Osteoblast (primary cell): ENCODE results near the gene C8G. TPM values are rescaled to one million over a fixed set of nuclear protein-coding genes. Genes with fewer than 3 reads are reported as not detected.

Experiments
- DNase-seq: peaks from one replicate; pipeline ENCODE4 v3.0.0; 2011; ENCODE audit warnings: low spot score, mixed read lengths; ENCODE audit not compliant: insufficient read length; ENCODE audit errors: missing footprints
- H2AFZ ChIP-seq: 2 replicates; pipeline ENCODE4 v1.6.0; 2011; ENCODE audit warnings: mild to moderate bottlenecking, low read length
- H3K27ac ChIP-seq: 2 replicates; pipeline ENCODE4 v1.5.1; 2011; ENCODE audit warnings: mild to moderate bottlenecking, low read depth, low read length, moderate library complexity
- H3K27me3 ChIP-seq: 2 replicates; pipeline ENCODE4 v1.6.0; 2012; ENCODE audit warnings: mild to moderate bottlenecking, control low read depth, inconsistent platforms, low read length, moderate library complexity; ENCODE audit not compliant: insufficient read depth
- H3K36me3 ChIP-seq: 2 replicates; pipeline ENCODE4 v1.5.1; 2011; ENCODE audit warnings: mild to moderate bottlenecking, low read length, control low read depth, moderate library complexity; ENCODE audit not compliant: insufficient read depth
- H3K4me1 ChIP-seq: 2 replicates; pipeline ENCODE4 v1.5.1; 2011; ENCODE audit warnings: mild to moderate bottlenecking, low read length, control low read depth, moderate library complexity; ENCODE audit not compliant: insufficient read depth
- H3K4me2 ChIP-seq: 2 replicates; pipeline ENCODE4 v1.6.0; 2011; ENCODE audit warnings: mild to moderate bottlenecking, low read length; ENCODE audit not compliant: insufficient read depth
- H3K4me3 ChIP-seq: fragments of 200-600 bp; sonication (generic); 3 replicates; pipeline ENCODE4 v1.5.1; 2012; ENCODE audit warnings: mild to moderate bottlenecking, low read length, inconsistent platforms; ENCODE audit not compliant: insufficient read depth
- H3K79me2 ChIP-seq: 2 replicates; pipeline ENCODE4 v1.6.0; 2012; ENCODE audit warnings: mild to moderate bottlenecking, low read length, control low read depth, inconsistent platforms; ENCODE audit not compliant: insufficient read depth
- H3K9me3 ChIP-seq: 2 replicates; pipeline ENCODE4 v1.5.1; 2011; ENCODE audit warnings: low read depth, low read length, control low read depth
- H4K20me1 ChIP-seq: 2 replicates; pipeline ENCODE4 v1.6.0; 2012; ENCODE audit warnings: mild to moderate bottlenecking, low read length, control low read depth; ENCODE audit not compliant: insufficient read depth
- total RNA-seq: library from RNA; depleted of rRNA; stranded (reverse); fragments of >200 nt; gene quantifications from 2 replicates; pipeline ENCODE4 v1.2.3, GENCODE V29; 2012
- TF ChIP-seq, protein P1 (sequence below): IDR thresholded peaks from 2 replicates; pipeline ENCODE4 v1.5.1; 2011; ENCODE audit warnings: mild to moderate bottlenecking, low read depth, low read length, moderate library complexity; ENCODE audit errors: extremely low read depth

C8G gene
- total RNA-seq, 1 donor, result not detected

DNA sequence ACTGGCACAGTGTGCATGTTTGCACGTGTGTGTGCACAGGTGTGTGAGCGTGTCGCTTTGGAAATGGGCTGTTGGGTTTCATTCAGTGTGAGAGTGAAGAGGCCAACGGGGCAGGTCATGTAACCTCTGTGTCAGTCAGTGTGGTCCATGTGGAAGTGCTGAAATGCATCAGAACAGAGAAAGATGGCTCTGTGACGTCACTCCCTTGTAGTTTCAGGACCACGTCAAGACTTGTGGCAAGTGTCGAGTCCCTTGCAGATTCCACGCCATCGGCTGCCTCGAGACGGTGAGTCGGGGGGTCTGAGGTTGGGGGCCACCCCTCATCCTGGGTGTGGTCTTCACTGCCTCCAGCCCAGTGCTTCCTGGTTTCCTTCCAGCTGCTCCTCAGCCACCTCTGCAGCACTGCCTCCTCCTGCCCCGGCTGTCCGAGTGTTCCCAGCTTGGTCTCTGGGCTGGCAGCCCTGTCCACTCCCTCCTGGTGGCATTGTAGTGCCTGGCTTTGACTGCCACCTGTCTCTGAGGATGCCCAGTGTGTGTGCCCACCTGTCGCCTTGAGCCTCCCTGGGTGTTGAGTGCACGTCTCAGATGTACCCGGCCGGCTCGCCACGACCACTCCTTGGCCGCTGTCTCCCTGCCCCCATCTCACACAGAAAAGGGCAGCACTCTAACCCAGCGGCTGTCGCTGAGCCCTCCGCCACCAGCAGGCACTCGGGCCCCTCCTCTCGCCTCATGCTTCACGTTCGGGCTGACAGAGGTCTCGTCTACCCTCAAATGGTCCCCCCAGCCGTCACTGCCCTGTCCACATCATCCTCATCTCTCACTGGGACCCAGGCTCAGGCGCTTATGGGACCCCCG, 28.5 kb upstream of the C8G start:
- peak; percentile 65 for DNase-seq
- peaks cover 3% of the 10 kb centered on the region for H4K20me1 ChIP-seq
- H3K4me2 ChIP-seq, result no peak overlapping the region
- H3K4me1 ChIP-seq, result no peaks in the 10 kb centered on the region
- TF ChIP-seq, protein P1, sequence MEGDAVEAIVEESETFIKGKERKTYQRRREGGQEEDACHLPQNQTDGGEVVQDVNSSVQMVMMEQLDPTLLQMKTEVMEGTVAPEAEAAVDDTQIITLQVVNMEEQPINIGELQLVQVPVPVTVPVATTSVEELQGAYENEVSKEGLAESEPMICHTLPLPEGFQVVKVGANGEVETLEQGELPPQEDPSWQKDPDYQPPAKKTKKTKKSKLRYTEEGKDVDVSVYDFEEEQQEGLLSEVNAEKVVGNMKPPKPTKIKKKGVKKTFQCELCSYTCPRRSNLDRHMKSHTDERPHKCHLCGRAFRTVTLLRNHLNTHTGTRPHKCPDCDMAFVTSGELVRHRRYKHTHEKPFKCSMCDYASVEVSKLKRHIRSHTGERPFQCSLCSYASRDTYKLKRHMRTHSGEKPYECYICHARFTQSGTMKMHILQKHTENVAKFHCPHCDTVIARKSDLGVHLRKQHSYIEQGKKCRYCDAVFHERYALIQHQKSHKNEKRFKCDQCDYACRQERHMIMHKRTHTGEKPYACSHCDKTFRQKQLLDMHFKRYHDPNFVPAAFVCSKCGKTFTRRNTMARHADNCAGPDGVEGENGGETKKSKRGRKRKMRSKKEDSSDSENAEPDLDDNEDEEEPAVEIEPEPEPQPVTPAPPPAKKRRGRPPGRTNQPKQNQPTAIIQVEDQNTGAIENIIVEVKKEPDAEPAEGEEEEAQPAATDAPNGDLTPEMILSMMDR, result no peak
- no peaks in the 10 kb centered on the region for H3K27me3 ChIP-seq
- no peaks in the 10 kb centered on the region for H3K9me3 ChIP-seq
- H3K27ac ChIP-seq, result no peak overlapping the region
- H3K36me3 ChIP-seq, result peaks cover 33% of the 10 kb centered on the region
- no peaks in the 10 kb centered on the region for H3K79me2 ChIP-seq
- H2AFZ ChIP-seq, result no peak overlapping the region
- no peak overlapping the region for H3K4me3 ChIP-seq

DNA sequence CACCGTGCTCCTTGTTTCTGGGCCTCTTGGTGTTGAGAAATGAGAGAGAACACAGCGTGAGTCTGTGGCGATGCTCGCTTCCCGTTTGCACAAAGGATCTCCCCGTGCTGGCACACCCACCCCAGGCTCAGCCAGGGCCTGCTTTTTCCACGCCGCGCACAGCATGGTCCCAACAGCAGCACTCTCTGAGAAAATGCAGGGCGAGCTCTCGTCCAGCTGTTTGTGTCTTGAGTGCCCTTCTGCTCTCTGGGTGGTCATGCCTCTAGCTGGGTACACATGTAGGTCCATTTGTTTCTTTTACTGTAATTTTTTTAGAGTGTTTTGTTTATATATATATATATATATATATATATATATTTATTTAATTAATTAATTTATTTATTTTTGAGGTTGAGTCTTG, 27.1 kb upstream of the C8G start:
- Histone ChIP-seq H3K79me2 (no peaks in the 10 kb centered on the region), H3K4me3 (no peak overlapping the region), H3K4me2 (no peak overlapping the region), H3K36me3 (peaks cover 35% of the 10 kb centered on the region), H3K27me3 (no peaks in the 10 kb centered on the region), H3K4me1 (no peaks in the 10 kb centered on the region), H4K20me1 (peaks cover 3% of the 10 kb centered on the region), H3K27ac (no peak overlapping the region), H2AFZ (no peak overlapping the region), H3K9me3 (no peaks in the 10 kb centered on the region)
- TF ChIP-seq, protein P1, result no peak
- peak; percentile 46 for DNase-seq

DNA sequence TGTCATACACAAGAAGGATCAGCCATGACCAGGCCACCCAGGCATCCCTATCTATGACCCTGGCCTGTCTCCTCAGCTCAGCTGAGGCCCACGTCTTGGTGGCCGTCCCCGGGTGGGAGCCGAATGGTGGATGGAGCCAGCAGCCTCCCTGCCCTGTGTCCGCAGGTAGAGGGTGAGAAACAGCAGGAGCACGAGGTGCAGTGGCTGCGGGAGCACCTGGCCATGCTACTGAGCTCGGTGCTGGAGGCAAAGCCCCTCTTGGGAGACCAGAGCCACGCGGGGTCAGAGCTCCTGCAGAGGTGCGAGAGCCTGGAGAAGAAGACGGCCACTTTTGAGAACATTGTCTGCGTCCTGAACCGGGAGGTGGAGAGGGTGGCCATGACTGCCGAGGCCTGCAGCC, 25.0 kb upstream of the C8G start:
- DNase-seq, result peak; percentile 36
- TF ChIP-seq, protein P1, result no peak
- Histone ChIP-seq H3K27ac (no peak overlapping the region), H3K4me1 (no peaks in the 10 kb centered on the region), H3K4me3 (no peak overlapping the region), H3K27me3 (no peaks in the 10 kb centered on the region), H3K9me3 (no peaks in the 10 kb centered on the region), H2AFZ (no peak overlapping the region), H3K79me2 (no peaks in the 10 kb centered on the region), H4K20me1 (peaks cover 3% of the 10 kb centered on the region), H3K36me3 (peaks cover 39% of the 10 kb centered on the region), H3K4me2 (no peak overlapping the region)

DNA sequence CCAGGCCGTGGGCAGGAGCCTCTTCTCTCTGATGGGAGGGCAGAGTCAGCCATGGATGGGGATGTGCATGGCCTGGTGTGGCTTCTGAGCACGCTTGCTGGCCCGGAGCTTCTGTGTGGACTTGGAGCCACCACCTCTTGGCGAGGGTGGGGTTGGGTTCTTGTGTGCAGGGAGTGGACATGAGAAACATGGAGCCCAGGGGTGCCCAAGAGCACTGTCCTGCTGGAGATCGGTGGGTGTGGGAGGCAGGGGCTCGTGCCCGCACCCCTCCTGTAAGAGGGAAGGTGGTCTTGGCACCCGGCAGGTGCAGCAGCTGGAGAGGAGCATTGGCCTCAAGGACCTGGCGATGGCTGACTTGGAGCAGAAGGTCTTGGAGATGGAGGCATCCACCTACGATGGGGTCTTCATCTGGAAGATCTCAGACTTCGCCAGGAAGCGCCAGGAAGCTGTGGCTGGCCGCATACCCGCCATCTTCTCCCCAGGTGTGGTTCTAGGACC, 24.3 kb upstream of the C8G start:
- Histone ChIP-seq H3K4me2 (no peak overlapping the region), H3K4me1 (no peaks in the 10 kb centered on the region), H2AFZ (no peak overlapping the region), H3K9me3 (no peaks in the 10 kb centered on the region), H4K20me1 (peaks cover 2% of the 10 kb centered on the region), H3K36me3 (peaks cover 34% of the 10 kb centered on the region), H3K79me2 (no peaks in the 10 kb centered on the region), H3K4me3 (no peak overlapping the region), H3K27ac (no peak overlapping the region), H3K27me3 (no peaks in the 10 kb centered on the region)
- peak; percentile 57 for DNase-seq
- TF ChIP-seq, protein P1, result no peak
